HCT116 (cell line): ENCODE measurements around the gene DPYSL5. TPM values are rescaled to one million over a fixed set of nuclear protein-coding genes. Genes with fewer than 3 reads are reported as not detected.

ENCODE experiments used
- ATAC-seq: fragments of 200-7000 bp; cut with Tn5 transposase; 2 replicates; pipeline ENCODE4 v1.9.1; 2020; ENCODE audit warnings: mild to moderate bottlenecking, moderate library complexity
- BruUV-seq: library from RNA; stranded (reverse); fragments of 400-500 nt; replicated peaks from 2 replicates; lab custom pipeline; 2021; lab: Mats Ljungman, UMichigan
- CTCF ChIA-PET: fragments of 300-600 bp; sonication (Branson Sonifier 250); formaldehyde crosslinking; loops from one replicate; lab custom pipeline; 2021; ENCODE audit warnings: antibody characterized with exemption; lab: Charles Lee
- POLR2A ChIA-PET: fragments of 300-600, 350-600 bp; sonication (Branson Sonifier 250); formaldehyde crosslinking; loops from one replicate; lab custom pipeline; 2021; ENCODE audit warnings: antibody characterized with exemption; lab: Charles Lee
- RAD21 ChIA-PET, 2 experiments: fragments of 300-600 bp; sonication (Branson Sonifier 250); formaldehyde crosslinking; loops; one replicate each; lab custom pipeline; 2023; ENCODE audit warnings: low total read pairs in 2 of 2; ENCODE audit not compliant: uncharacterized antibody in 2 of 2, unreplicated experiment in 2 of 2, low non-redundant PET in 1 of 2; lab: Charles Lee
- DNase-seq: peaks from one replicate; pipeline ENCODE4 v3.0.0-alpha.2; 2010; ENCODE audit warnings: low read depth, low spot score
- H2AFZ ChIP-seq: fragments of 200-600 bp; shearing (Covaris generic), sonication (generic); 2 replicates; pipeline ENCODE4 v1.6.1; 2017; ENCODE audit warnings: low read depth, mixed run types, mixed read lengths, antibody characterized with exemption, low read length; ENCODE audit not compliant: poor library complexity, severe bottlenecking
- H3K27ac ChIP-seq: 2 replicates; pipeline ENCODE4 v1.5.1; 2012; ENCODE audit warnings: low read depth, low read length
- H3K27me3 ChIP-seq: fragments of 200-600 bp; sonication (generic); 2 replicates; pipeline ENCODE4 v1.6.1; 2016; ENCODE audit warnings: mixed run types, low read length, mixed read lengths; ENCODE audit not compliant: insufficient read depth
- H3K36me3 ChIP-seq, 2 experiments: fragments of 200-500 bp in 1 of 2; fragments of 200-600 bp in 1 of 2; sonication (Bioruptor generic) in 1 of 2; sonication (generic) in 1 of 2; 2 replicates each; pipeline versions ENCODE4 v1.5.1 to v1.6.1; 2014 to 2016; ENCODE audit warnings: low read length in 2 of 2, inconsistent platforms in 1 of 2, mixed read lengths in 1 of 2, mixed run types in 1 of 2; ENCODE audit not compliant: insufficient read depth in 2 of 2, control insufficient read depth in 1 of 2
- H3K4me1 ChIP-seq, 2 experiments: fragments of 200-600 bp in 1 of 2; sonication (generic) in 1 of 2; 2 replicates each; pipeline versions ENCODE4 v1.5.1 to v1.6.1; 2012 to 2017; ENCODE audit warnings: low read length in 2 of 2, inconsistent platforms in 1 of 2, mild to moderate bottlenecking in 1 of 2, mixed read lengths in 1 of 2, mixed run types in 1 of 2, moderate library complexity in 1 of 2; ENCODE audit not compliant: insufficient read depth in 2 of 2, control insufficient read depth in 1 of 2
- H3K4me2 ChIP-seq: fragments of 200-600 bp; sonication (generic); 2 replicates; pipeline ENCODE4 v1.6.1; 2017; ENCODE audit warnings: mixed run types, low read length, mixed read lengths
- H3K4me3 ChIP-seq, 2 experiments: fragments of 200-600 bp in 1 of 2; sonication (generic) in 1 of 2; replicated peaks in 1 of 2; 2 replicates each; pipeline ENCODE4 v1.5.1; 2011 to 2016; ENCODE audit warnings: low read length in 2 of 2, control low read depth in 1 of 2, low read depth in 1 of 2, mild to moderate bottlenecking in 1 of 2, mixed read lengths in 1 of 2, mixed run types in 1 of 2
- H3K79me2 ChIP-seq: fragments of 200-600 bp; sonication (generic); 2 replicates; pipeline ENCODE4 v1.6.1; 2017; ENCODE audit warnings: mild to moderate bottlenecking, mixed run types, low read length, moderate library complexity, mixed read lengths; ENCODE audit not compliant: insufficient read depth
- H3K9ac ChIP-seq: fragments of 200-600 bp; sonication (generic); 2 replicates; pipeline ENCODE4 v1.6.1; 2016; ENCODE audit warnings: low read length, mixed read lengths
- H3K9me2 ChIP-seq: fragments of 200-600 bp; sonication (generic), shearing (Covaris generic); 2 replicates; pipeline ENCODE4 v1.6.1; 2017; ENCODE audit warnings: mixed run types, mild to moderate bottlenecking, moderate library complexity; ENCODE audit not compliant: insufficient read depth
- H3K9me3 ChIP-seq, 2 experiments: fragments of 200-500 bp in 1 of 2; fragments of 200-600 bp in 1 of 2; sonication (Bioruptor generic) in 1 of 2; sonication (generic) in 1 of 2; 2 replicates each; pipeline ENCODE4 v1.6.1; 2014 to 2017; ENCODE audit warnings: low read length in 2 of 2, mixed read lengths in 2 of 2, inconsistent platforms in 1 of 2, low read depth in 1 of 2, mild to moderate bottlenecking in 1 of 2, mixed run types in 1 of 2, moderate library complexity in 1 of 2; ENCODE audit not compliant: control insufficient read depth in 1 of 2, insufficient read depth in 1 of 2
- H4K20me1 ChIP-seq: fragments of 200-600 bp; sonication (generic), shearing (Covaris generic); 2 replicates; pipeline ENCODE4 v1.6.1; 2017; ENCODE audit warnings: mixed run types, mild to moderate bottlenecking, moderate library complexity; ENCODE audit not compliant: insufficient read depth
- CBX3 ChIP-seq: IDR thresholded peaks from 2 replicates; pipeline ENCODE4 v1.6.1; 2012; ENCODE audit warnings: low read depth
- CEBPB ChIP-seq: IDR thresholded peaks from 2 replicates; pipeline ENCODE4 v1.6.1; 2012; ENCODE audit warnings: low read depth
- EGR1 ChIP-seq: IDR thresholded peaks from 2 replicates; pipeline ENCODE4 v1.6.1; 2012; ENCODE audit warnings: low read depth
- ELF1 ChIP-seq: IDR thresholded peaks from 2 replicates; pipeline ENCODE4 v1.6.1; 2012; ENCODE audit warnings: low read depth, borderline replicate concordance
- EZH2 ChIP-seq: fragments of 200-600 bp; sonication (generic); IDR thresholded peaks from 2 replicates; pipeline ENCODE4 v1.6.1; 2017; ENCODE audit warnings: antibody characterized with exemption, mixed run types
- EZH2phosphoT487 ChIP-seq: fragments of 200-600 bp; IDR thresholded peaks from 2 replicates; pipeline ENCODE4 v1.6.1; 2018; ENCODE audit warnings: antibody characterized with exemption, borderline replicate concordance
- FOSL1 ChIP-seq: IDR thresholded peaks from 2 replicates; pipeline ENCODE4 v1.6.1; 2012; ENCODE audit warnings: low read depth
- MAX ChIP-seq: IDR thresholded peaks from 2 replicates; pipeline ENCODE4 v1.6.1; 2012
- POLR2A ChIP-seq: IDR thresholded peaks from 2 replicates; pipeline ENCODE4 v1.7.0; 2011; ENCODE audit warnings: borderline replicate concordance; ENCODE audit not compliant: insufficient read depth, insufficient read length; ENCODE audit errors: extremely low read depth
- RAD21 ChIP-seq: IDR thresholded peaks from 2 replicates; pipeline ENCODE4 v1.6.1; 2012; ENCODE audit warnings: low read depth, mild to moderate bottlenecking
- REST ChIP-seq: IDR thresholded peaks from 2 replicates; pipeline ENCODE4 v1.6.1; 2012; ENCODE audit warnings: low read depth
- SIN3A ChIP-seq: IDR thresholded peaks from 2 replicates; pipeline ENCODE4 v1.6.1; 2012; ENCODE audit warnings: low read depth
- TCF7L2 ChIP-seq: IDR thresholded peaks from 2 replicates; pipeline ENCODE4 v1.7.0; 2011; ENCODE audit warnings: borderline replicate concordance, inconsistent platforms; ENCODE audit not compliant: insufficient read depth, insufficient read length; ENCODE audit errors: extremely low read depth
- ZBTB33 ChIP-seq: IDR thresholded peaks from 2 replicates; pipeline ENCODE4 v1.6.1; 2011; ENCODE audit warnings: mild to moderate bottlenecking, low read length, moderate library complexity; ENCODE audit not compliant: insufficient replicate concordance; ENCODE audit errors: extremely low read depth
- ZFX ChIP-seq: fragments of 450-650 bp; IDR thresholded peaks from 2 replicates; pipeline ENCODE4 v1.6.1; 2017
- intact Hi-C: fragments of 100-400 bp; cut with micrococcal nuclease; formaldehyde crosslinking; loops from 2 replicates; pipeline ENCODE4 v1.10.0; 2022
- total RNA-seq: library from RNA; stranded (reverse); gene quantifications from one replicate; pipeline ENCODE4 v1.2.1, GENCODE V29; 2021; ENCODE audit not compliant: unreplicated experiment

DPYSL5 gene
- total RNA-seq, 1 experiment from 2014 or later: 8.4 TPM

GRCh38 chr2:26875808-26876207 lies 27.9 kb downstream of the DPYSL5 start:
- no peak overlapping the region for H3K4me3 ChIP-seq
- H3K4me2 ChIP-seq: no peak overlapping the region
- H3K4me1 ChIP-seq: no peaks in the 10 kb centered on the region
- H3K27me3 ChIP-seq: no peaks in the 10 kb centered on the region
- POLR2A ChIA-PET: no interaction called here
- CTCF ChIA-PET: no interaction called here
- H3K79me2 ChIP-seq: no peaks in the 10 kb centered on the region
- BruUV-seq: no TSS peak
- H4K20me1 ChIP-seq: no peaks in the 10 kb centered on the region
- H3K27ac ChIP-seq: no peak overlapping the region
- H3K9me3 ChIP-seq: no peaks in the 10 kb centered on the region
- no peak overlapping the region for H2AFZ ChIP-seq
- H3K9me2 ChIP-seq: no peaks in the 10 kb centered on the region
- H3K36me3 ChIP-seq: no peaks in the 10 kb centered on the region
- H3K9ac ChIP-seq: no peak overlapping the region
- RAD21 ChIA-PET: no interaction called here
- ATAC-seq (no peak), DNase-seq (no peak)
- TF ChIP-seq TCF7L2: no peak
- no peak for TF ChIP-seq SIN3A
- TF ChIP-seq RAD21: no peak
- no peak for TF ChIP-seq FOSL1
- TF ChIP-seq ZBTB33: no peak
- TF ChIP-seq EZH2: no peak
- no peak for TF ChIP-seq ZFX
- intact Hi-C loops: no loop called here

- H3K9me3 ChIP-seq: no peaks in the 10 kb centered on the region
- CTCF ChIA-PET: no interaction called here
- RAD21 ChIA-PET: no interaction called here
- no peak for TF ChIP-seq CEBPB
- TF ChIP-seq CBX3: no peak
- TF ChIP-seq SIN3A: no peak
- no peak for TF ChIP-seq EGR1
- TF ChIP-seq REST: no peak
- no peak for TF ChIP-seq RAD21
- TF ChIP-seq EZH2phosphoT487: no peak
- no peak for TF ChIP-seq EZH2
- no peak for TF ChIP-seq MAX
- no peak for TF ChIP-seq POLR2A
- TF ChIP-seq ELF1: no peak
These were observed 28.3 kb downstream of the DPYSL5 start for GRCh38 chr2:26876260-26876659.

More at GRCh38 chr2:26876260-26876659, 28.3 kb downstream of the DPYSL5 start:
- no peaks in the 10 kb centered on the region for H3K27me3 ChIP-seq
- POLR2A ChIA-PET: no interaction called here
- H3K36me3 ChIP-seq: no peaks in the 10 kb centered on the region
- no peak overlapping the region for H2AFZ ChIP-seq
- no peaks in the 10 kb centered on the region for H3K9me2 ChIP-seq
- no TSS peak for BruUV-seq
- DNase-seq (no peak), ATAC-seq (no peak)
- intact Hi-C loops: no loop called here
- H3K4me3 ChIP-seq: no peak overlapping the region
- H3K9ac ChIP-seq: no peak overlapping the region
- H3K27ac ChIP-seq: no peak overlapping the region
- no peaks in the 10 kb centered on the region for H3K79me2 ChIP-seq
- H3K4me2 ChIP-seq: no peak overlapping the region
- H3K4me1 ChIP-seq: no peaks in the 10 kb centered on the region
- no peaks in the 10 kb centered on the region for H4K20me1 ChIP-seq
